Superior temporal gyrus (tissue), 1 donor: ENCODE data around the gene MAPK11.

Source experiments
- DNase-seq: peaks from one replicate; pipeline ENCODE4 v3.0.0-alpha.2; 2016; ENCODE audit errors: extremely low spot score

Gene MAPK11

DNA sequence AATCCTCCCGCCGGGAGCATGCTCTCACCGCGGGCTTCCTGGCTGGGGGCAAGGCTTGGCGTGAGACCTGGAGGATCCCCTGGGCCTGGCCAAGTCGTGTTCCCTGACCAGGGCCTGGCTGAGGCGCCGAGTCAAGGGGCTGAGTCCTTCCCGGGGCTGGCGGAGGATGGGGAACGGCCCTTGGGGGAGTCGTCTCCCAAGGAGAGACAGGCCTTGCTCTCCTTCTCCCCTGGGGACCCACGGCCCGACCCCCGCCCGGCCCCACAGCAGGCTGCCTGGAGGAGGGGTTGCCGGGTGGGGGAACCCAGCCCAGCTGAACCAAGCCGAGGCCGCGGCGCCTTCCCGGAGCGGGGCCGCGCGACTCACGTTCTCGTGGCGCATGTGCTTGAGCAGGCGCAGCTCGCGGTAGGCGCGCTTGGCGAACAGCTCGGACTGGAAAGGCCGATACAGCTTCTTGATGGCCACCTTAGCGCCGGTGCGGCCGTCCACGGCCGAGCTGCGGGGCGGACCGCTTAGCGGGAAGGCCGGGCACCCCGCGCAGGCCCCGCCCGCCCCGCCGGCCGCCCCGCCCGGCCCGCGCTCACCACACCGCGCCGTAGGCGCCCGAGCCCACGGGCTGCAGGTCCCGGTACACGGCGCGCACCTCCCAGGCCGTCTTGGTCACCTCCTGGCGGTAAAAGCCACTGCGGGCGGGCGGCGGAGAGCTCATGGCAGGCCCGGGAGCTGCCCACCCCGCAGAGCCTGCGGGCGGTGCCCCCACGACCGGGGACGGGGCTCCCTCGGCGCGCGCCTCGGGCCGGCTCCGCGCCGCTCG is 9.2 kb downstream of the MAPK11 start:
- DNase-seq: no peak

DNA sequence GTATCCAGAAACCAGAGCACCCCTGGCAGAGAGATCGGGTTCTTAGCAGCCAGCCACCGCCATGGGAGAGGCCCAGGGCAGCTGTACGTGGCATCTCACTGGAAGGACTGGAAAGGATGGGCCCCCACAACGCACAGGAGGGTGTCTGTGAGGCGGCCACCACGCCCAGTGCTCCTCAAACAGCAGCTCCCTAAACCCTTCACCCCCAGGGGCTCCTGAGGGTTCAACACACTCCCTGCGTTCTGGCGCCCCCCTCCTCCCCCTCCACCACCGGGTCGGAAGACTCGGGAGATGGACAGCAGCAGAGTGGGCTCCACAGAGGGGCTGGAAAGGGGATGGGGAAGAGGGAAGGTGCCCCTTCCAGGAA is 9.8 kb downstream of the MAPK11 start:
- DNase-seq: no peak

DNA sequence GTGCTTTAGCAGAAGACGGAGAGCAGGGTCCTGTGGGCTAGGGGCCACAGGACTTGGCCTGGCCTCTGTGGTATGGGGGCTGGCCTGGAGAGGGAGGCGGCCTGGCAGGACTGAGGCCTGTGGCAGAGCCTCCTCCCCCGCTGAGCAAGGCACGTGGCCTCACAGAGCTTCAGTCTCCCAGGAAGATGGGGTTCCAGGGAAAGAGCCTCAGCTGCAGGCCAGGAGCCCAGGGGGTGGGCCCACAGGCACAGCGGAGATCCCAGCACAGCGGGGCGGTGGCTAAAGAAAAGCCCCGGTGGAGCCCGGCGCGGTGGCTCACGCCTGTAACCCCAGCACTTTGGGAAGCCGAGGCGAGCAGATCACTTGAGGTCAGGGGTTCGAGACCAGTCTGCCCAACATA is 10.9 kb downstream of the MAPK11 start:
- DNase-seq: no peak

DNA sequence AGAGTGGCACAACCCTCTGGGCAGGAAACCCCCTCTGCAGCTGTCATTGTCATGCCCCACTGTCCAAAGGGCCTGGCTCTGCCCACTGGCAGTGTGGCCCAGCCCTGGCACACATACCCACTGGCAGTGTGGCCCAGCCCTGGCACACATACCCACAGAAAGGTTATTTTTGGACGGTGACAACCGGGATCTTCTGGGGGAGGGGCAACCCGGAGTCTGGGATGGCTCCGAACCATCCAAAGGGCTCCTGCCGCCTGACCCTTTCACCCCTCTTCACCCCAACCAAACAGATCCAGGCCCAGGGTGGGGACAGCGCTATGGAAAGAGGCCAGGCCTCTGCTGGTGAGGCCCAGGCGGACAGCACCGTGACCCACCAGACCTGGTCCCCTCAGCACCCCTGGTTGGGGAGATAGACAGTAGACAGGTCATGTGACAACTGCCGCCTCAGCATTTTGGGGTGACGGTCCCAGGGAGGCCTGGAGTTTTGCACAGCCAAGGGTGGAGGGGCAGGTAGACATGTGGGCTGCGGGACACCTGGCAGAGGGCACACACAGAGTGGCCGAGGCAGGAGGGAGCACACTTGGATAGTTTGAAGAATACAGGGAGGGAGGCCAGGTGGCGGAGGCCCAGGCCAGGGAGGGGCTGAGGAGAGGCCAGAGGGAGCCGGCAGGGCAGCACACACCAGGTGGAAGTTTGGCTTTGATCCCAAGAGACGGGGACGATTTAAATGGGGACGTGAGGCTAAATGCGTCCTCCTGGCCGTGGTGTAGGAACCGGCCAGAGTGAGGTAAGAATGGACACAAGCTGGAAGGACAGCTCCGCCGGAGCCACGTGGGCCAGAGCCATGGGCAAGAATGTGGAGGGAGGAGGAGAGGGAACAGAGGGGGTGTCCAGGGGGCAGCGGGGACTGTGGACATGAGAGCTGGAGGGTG is 11.6 kb downstream of the MAPK11 start:
- no peak for DNase-seq

DNA sequence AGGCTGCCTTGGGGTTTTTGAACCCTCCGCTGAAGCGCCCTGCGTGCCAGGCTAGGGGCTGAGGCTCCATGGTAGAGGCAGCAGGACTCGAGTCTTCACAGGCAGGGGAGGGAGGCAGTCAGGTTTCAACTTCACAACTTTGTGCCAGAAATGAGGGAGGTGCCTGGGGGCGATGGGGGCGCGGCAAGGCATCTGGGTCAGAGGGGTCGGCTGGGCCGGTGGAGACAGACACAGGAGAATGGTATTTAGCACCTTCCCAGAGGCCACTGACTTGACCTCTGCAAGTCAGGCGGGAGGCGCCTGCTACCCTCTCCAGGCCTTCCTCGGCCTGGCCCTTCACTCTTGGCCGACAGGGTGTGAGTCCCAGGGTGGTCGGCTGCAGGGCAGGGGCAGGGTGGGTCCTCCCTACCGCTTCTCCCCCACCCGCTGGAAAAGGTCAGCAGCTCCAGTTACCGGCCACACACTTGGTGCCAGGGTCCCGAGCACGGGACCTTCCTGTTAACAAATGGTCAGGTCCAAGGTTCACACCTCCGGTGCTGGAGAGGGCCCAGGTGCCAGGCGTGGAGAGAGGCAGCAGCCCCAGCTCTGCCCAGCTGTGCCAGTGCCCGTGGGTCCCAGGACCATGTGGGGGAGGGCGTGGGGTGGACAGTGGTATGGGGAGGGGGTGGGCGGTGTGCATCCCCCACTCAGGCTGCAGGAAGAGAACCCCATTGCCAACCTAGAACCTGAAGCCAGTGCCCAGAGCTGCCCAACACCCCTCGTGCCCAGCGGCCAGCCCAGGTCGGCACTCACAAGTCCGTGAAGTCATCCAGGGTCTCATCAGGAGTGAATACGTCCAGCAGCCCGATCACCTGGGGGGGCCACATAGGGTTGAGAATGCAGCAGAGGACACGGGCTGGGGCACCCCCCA is 12.5 kb downstream of the MAPK11 start:
- no peak for DNase-seq

DNA sequence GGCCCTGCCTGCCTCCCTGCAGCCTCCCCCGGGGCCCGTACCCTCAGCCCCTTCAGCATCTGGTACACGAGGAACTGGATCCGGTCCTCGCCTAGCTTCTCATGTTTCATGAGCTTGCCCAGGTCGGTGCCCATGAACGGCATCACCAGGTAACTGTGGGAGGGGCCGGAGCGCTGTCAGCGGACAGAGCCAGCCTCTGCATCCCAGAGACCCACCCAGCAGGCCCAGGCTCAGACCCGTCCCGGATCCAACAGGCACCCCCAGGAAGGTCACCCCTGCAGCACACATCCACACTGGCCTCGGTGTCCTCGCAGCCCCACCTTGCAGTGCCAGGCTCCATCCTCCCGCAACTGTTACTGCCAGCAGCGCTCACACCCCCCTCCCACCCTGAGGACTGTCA is 13.1 kb downstream of the MAPK11 start:
- no peak for DNase-seq

DNA sequence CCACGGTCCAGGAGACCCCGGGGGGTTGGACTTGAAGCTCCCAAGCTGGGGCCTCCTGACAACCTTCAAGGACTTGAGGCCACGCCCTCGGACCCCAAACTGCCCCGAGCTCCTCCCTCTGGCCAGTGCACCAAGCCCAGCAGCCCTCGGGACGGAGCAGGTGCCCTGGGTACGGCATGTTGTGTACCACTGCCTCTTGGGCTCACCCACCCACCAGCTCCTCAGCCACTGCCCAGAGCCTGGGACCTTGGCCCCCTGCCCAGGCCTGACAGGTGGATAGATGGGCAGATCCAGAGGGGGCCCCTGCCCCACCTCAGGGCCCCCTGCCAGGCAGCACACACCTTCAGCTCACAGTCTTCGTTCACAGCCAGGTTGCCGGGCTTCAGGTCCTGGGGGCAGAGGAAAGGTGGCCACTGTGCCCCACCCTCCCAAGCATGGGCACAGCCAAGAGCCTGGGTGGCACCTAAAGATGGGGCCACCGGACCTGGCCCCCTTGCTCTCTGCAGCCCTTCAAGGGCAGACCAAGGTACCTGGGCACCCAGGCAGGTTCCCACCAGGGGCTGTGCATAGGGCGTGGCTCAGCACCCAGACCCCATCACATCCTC is 13.8 kb downstream of the MAPK11 start:
- no peak for DNase-seq

DNA sequence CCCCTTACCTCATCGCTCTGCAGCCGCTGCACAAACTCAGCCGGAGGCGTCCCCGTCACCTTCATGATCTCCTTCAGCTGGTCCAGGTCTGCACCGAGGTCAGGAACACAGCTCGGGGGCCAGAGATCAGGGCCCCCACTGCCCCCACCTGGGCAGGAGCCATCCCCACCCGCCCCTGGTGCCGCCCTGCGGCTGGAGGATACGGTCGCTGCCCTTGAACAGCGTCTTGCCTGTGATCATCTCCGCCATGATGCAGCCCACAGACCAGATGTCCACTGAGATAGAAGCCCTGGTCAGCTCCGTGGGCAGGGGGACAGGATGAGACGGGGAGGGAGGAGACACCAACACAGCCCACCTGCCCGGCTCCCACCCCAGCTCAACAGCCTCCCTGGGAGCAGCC is 14.6 kb downstream of the MAPK11 start:
- DNase-seq: no peak

DNA sequence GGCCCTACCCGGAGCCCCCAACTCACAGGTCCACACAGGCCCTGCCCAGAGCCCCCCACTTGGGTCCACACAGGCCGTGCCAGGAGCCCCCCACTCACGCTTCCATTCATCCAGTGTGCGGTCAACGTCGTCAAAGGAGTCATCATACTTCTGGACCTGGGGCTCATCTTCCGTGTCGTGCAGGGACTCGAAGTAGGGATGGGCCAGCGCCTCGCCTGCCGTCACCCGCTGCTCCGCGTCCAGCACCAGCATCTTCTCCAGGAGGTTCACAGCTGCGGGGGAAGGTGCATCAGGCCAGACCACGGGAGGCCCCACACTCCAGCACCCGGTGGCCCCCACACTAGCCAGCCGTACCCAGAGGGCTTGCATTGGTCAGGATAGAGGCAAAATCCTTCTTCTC is 15.1 kb downstream of the MAPK11 start:
- no peak for DNase-seq

DNA sequence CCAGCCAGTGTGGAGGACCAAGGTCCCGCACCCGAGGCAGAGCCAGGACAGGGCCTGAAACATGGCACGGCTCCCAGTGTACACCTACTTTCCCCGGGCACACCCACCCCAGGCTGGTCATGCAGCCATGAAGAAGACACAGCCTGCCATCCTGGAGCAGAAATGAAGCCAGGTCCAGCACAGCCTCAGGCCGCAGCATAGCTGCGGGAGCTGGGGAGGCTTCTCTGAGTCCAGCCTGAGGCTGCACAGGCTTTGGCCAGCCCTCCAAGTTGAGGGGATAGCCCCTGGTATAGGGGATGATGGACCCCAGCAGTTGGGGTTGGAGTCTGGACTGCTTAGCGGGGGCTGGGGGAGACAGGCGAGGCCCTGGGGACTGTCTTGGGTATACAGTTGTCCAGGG is 16.2 kb downstream of the MAPK11 start:
- DNase-seq: no peak

DNA sequence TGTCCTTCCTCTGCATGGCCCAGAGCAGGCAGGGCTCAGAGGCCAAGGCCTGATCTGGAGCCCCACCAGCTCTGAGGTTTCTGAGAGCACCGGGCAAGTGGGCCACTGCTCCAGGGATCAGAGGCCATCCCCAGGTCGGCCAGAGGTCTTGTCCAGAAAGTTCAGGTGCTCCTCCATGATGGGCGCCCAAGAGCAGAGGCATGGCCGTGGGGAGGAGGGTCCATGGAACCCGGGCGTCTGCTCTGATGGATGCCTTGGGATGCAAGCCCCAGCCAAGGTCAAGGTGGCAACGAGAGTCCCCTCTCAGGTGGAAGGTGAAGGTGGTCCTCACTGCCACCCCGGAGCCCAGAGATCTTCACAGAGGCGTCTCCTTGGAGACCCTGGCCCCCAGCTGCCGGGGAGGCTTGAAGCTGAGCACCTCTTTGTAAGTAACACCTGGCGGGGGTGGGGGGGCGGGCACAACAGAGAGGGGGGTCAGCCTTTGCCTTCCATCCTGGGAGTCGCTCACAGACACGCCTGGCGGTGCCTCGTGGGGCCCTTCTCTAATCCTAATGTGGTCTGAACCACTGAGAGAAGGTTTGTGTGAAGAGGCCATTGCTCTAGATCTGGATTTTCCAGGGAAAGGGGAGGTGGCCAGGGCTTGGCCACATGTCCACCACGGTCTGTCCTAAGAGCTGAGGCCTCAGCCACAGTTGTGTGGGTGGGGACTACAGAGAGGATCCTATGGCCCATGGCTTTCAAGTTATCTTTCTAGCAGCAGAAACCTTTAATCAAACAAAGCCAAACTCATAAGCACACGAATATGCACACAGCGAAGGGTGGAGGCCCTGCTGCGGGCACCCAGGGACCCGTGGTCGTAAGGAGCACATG is 16.9 kb downstream of the MAPK11 start:
- DNase-seq: no peak

DNA sequence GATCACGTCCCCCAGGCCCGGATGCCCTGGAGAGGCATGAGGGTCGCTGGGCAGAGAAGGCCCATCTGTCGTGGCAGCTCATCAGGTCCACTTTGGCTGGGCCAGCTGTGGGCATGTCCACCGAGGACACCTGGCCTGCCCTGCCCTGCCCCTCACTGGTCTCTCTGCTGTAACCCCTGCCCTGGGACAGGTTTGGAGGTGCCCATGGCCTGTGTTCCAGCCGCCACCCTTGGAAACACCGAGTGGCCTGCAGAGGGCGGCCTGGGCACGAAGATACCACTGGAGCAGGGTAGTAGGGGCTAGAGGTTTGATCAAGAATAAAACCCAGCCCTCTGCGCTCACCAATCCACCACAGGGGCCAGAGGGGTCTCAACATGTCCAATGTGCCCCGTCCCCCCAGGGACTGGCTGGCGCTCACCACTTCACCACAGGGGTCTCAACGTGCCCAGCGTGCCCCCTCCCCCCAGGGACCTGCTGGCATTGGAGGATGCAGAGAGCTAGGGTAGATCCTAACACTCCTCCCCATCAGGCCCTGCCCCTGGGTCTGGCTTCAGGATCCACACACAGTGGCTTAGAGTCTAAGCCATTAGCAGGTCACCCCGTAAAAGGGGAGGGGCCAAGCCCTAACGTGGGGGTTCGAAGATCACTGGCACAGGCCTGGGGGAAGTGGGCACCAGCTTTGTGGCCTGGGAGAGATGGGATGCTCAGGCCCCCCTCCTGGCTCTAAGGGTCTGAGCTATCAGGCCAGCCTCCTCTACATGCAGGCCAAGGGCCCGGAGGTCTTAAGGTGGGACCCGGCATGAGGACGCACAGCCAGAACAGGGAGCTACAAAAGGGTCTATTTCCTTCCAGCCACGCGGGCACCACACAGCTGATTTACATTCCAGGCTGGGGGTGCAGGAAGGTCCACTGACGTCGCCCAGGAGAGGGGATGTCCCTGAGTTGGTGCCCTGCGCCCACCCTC is 17.8 kb downstream of the MAPK11 start:
- DNase-seq: no peak

DNA sequence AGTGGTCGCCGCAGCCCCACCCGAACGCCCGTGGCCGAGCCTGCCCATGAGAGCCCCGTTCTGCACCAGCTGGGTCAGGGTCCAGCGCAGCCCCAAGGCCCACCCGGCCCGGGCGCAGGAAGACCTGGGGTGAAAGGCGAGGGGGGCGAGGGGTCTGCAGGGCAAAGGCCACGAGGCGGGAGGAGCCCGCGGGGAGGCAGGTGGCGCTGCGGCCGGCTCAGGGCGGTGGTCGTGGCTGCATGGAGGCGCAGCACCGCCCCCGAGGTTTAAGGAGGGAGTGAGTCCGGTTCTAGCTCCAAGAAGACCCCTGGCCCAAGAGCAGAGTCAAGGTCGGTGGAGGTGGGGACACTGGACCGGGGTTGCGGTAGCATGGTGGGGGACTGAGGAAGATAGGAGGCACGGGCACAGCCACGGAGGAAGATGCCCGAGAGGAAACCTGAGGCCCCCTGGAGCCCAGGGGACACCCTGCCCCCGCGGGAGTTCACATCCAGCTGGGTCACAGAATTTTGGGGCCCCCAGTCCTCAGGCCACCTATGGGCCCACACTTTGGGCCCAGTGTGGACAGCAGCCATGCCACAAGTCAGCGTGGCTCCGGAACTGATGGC is 18.6 kb downstream of the MAPK11 start:
- no peak for DNase-seq

DNA sequence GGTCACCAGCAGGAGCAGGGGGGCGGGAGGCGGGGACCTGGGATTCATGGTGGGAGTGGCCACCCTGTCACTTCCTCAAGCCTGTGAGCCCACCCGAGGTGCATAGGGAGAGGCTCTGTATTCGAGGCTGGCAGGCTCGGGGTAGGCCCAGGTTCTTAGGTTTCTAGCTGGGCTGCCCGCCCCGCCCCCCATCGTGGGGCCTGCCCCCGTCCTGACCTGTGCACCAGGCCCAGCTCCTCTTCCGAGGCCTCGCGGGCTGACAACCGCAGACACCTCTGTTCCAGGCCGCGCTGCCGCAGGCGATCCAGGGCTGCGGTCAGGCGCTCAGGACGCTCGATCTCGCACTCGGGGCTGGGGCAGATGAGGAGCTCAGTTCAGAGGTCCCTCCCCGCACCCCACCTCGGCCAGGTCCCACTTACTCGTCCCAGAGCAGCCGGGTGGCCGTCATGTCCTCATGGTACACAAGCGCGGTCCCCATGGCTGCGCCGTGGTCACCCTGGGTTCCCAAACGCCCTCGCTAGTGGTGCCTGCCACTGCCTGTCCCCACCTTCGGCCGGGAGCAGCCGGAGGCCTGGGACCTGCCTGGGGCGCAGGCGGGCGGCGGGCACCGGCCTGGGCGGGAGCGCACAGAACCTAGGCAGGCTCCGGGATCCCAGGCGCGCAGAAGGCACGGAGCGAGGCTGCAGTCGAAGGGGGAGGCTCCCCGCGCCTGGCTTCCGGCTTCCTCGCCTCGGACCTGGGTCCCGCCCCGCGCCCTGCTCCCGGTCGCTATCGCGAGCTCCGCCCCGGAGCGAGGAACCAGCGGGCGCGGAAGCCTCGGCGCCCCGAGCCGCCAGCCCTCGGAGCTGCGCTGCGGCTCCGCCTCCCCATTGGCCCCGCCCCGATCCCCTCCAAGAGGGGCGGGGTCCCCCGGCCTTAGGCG is 19.4 kb downstream of the MAPK11 start, which contains the start of gene HDAC10:
Gene HDAC10, minus strand, starts transcription at position 711 of the 922 bp plus-strand sequence. Its CDS starts 233 bp downstream, at position 478.
- no peak for DNase-seq

DNA sequence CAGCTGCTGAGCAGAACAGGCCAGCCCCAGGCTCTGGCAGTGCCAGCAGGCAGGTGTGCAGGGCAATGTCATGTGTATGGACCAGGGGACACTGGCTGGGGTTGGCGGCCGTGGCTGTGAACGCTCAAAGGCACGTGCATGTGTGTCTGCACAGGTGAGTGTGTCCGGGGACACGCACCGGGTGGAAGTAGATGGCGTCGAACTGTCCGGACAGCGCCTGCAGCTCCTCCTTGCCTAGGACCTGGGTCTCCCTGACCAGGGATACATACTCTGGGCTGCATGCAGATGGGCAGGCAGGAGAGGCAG is 20.0 kb downstream of the MAPK11 start:
- no peak for DNase-seq

DNA sequence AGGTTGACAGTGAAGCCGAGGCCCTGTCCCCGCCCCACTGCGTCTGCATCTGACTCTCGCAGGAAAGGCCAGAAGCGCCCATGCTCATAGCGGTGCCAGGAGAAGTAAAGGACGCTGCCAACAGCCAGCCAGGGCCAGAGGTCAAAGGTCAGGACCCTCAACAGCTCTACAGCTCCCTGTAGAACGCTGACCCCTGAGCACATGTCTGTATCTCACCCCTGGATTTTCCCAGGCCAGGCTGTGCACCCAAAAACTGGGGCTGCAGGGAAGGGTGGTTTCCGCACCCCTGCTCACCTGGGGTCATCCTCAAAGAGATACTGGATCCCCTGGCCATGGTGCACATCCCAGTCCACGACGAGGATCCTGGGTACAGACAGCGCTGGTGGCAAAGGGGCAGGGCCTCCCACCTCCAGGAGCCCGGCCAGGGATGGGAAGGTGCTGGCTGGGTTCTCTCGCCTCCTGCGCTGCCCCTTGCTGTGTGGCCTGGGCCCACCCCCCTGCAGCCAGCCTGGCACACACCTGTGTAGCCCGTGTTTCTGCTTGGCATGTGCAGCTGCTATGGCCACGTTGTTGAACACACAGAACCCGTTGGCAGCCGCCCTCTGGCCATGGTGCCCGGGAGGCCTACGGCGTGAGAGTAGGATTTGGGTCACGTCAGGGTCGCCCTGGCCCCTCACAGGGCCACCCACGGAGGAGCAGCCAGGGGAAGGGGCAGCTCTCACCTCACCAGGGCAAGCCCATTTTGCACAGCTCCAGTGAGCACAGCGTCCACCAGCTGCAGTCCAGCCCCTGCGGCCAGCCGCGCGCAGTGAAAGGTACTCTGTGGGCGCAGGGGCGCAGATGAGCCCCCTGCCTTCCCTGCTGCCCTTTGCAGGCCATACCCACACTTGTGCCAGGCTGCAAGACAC is 20.6 kb downstream of the MAPK11 start:
- no peak for DNase-seq
